DOHH2 (cell line): ENCODE measurements around the gene OGFOD3.

ENCODE experiments used
- H3F3A ChIP-seq: fragments of 200-600 bp; sonication (generic), shearing (Covaris generic); 2 replicates; pipeline ENCODE4 v1.6.0; 2016; ENCODE audit warnings: antibody characterized with exemption, mild to moderate bottlenecking; ENCODE audit not compliant: control insufficient read depth, insufficient read depth
- H3K27ac ChIP-seq: fragments of 200-600 bp; sonication (generic); 2 replicates; pipeline ENCODE4 v1.5.1; 2014; ENCODE audit warnings: low read depth, mild to moderate bottlenecking, low read length, moderate library complexity
- H3K27me3 ChIP-seq: fragments of 200-600 bp; sonication (generic); 2 replicates; pipeline ENCODE4 v1.6.1; 2014; ENCODE audit warnings: mild to moderate bottlenecking, low read length, mixed read lengths; ENCODE audit not compliant: control insufficient read depth
- H3K36me3 ChIP-seq: fragments of 200-600 bp; sonication (generic); 2 replicates; pipeline ENCODE4 v1.6.1; 2014; ENCODE audit warnings: mild to moderate bottlenecking, low read length, moderate library complexity, mixed read lengths; ENCODE audit not compliant: control insufficient read depth
- H3K4me1 ChIP-seq: fragments of 200-600 bp; sonication (generic); 2 replicates; pipeline ENCODE4 v1.6.1; 2014; ENCODE audit warnings: mild to moderate bottlenecking, low read length, mixed read lengths; ENCODE audit not compliant: control insufficient read depth
- H3K4me2 ChIP-seq: fragments of 200-600 bp; sonication (generic); 2 replicates; pipeline ENCODE4 v1.6.0; 2014; ENCODE audit warnings: mild to moderate bottlenecking, low read length, moderate library complexity
- H3K4me3 ChIP-seq: fragments of 200-600 bp; sonication (generic); 2 replicates; pipeline ENCODE4 v1.5.1; 2014; ENCODE audit warnings: mild to moderate bottlenecking, low read length, mixed read lengths
- H3K79me2 ChIP-seq: fragments of 200-600 bp; sonication (generic); 2 replicates; pipeline ENCODE4 v1.6.1; 2014; ENCODE audit warnings: mild to moderate bottlenecking, low read length, mixed read lengths; ENCODE audit not compliant: control insufficient read depth
- H3K9me2 ChIP-seq: fragments of 200-600 bp; sonication (generic); replicated peaks from 2 replicates; pipeline ENCODE4 v1.6.1; 2014; ENCODE audit warnings: mild to moderate bottlenecking, low read length, mixed read lengths; ENCODE audit not compliant: control insufficient read depth
- H3K9me3 ChIP-seq: fragments of 200-600 bp; sonication (generic); 2 replicates; pipeline ENCODE4 v1.6.1; 2014; ENCODE audit warnings: antibody characterized with exemption, low read length, mixed read lengths; ENCODE audit not compliant: control insufficient read depth, insufficient read depth
- H4K20me1 ChIP-seq: fragments of 200-600 bp; sonication (generic); 2 replicates; pipeline ENCODE4 v1.6.0; 2014; ENCODE audit warnings: low read depth, mild to moderate bottlenecking, antibody characterized with exemption, low read length, moderate library complexity; ENCODE audit not compliant: control insufficient read depth, insufficient read depth
- CTCF ChIP-seq: fragments of 200-600 bp; sonication (generic); IDR thresholded peaks from one replicate; pipeline ENCODE4 v1.5.1; 2014; ENCODE audit warnings: antibody characterized with exemption, mild to moderate bottlenecking, low read depth, low read length; ENCODE audit not compliant: poor library complexity, severe bottlenecking
- EZH2phosphoT487 ChIP-seq: fragments of 200-600 bp; sonication (generic); IDR thresholded peaks from 2 replicates; pipeline ENCODE4 v1.6.1; 2017; ENCODE audit warnings: borderline replicate concordance, mild to moderate bottlenecking, antibody characterized with exemption, low read length, moderate library complexity, mixed read lengths

OGFOD3 gene

DNA sequence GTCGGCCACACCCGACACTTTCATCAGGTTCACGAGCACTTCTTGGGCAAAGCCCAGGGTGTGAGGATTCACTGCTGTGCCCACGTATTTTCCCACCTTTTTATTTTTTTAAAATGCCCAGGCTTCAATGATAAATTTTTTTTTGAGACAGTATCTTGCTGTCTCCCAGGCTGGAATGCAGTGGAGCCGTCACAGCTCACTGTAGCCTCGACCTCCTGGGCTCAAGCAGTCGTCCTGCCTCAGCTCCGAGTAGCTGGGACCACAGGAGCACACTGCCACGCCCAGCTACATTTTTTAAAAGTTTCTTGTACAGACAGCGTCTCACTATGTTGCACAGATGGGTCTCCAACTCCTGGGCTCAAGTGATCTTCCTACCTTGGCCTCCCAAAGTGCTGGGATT, 29.0 kb downstream of the OGFOD3 start:
- H3K36me3 ChIP-seq: no peaks in the 10 kb centered on the region
- no peaks in the 10 kb centered on the region for H3K79me2 ChIP-seq
- no peak for TF ChIP-seq CTCF
- TF ChIP-seq EZH2phosphoT487: no peak
- no peak overlapping the region for H3K4me2 ChIP-seq
- H3K4me1 ChIP-seq: no peaks in the 10 kb centered on the region
- H3K4me3 ChIP-seq: no peak overlapping the region
- H3K9me3 ChIP-seq: no peaks in the 10 kb centered on the region
- H3F3A ChIP-seq: no peaks in the 10 kb centered on the region
- H3K27ac ChIP-seq: no peak overlapping the region
- no peaks in the 10 kb centered on the region for H4K20me1 ChIP-seq
- H3K27me3 ChIP-seq: no peaks in the 10 kb centered on the region
- H3K9me2 ChIP-seq: no peaks in the 10 kb centered on the region

DNA sequence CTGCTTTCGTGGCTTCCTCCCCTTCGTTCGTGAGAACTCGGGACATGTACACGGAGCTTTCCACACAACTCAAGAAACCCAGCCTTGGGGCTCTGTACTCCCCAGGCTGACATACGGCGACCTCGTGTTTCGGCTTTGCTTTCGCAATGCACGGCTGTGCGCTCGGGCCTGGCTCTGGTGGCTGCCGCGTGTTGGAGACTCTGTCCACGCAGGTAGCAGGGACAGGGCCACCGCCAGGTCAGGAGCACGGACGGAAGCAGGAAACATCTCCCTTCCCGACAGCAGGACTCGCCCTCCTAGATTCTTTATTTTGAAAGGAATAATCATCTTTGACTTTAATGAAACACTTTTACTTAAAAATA, 29.5 kb downstream of the OGFOD3 start:
- TF ChIP-seq EZH2phosphoT487 (no peak), CTCF (no peak)
- Histone ChIP-seq H3F3A (no peaks in the 10 kb centered on the region), H3K79me2 (no peaks in the 10 kb centered on the region), H3K4me3 (no peak overlapping the region), H4K20me1 (no peaks in the 10 kb centered on the region), H3K36me3 (no peaks in the 10 kb centered on the region), H3K4me1 (no peaks in the 10 kb centered on the region), H3K4me2 (no peak overlapping the region), H3K27me3 (no peaks in the 10 kb centered on the region), H3K9me3 (no peaks in the 10 kb centered on the region), H3K27ac (no peak overlapping the region), H3K9me2 (no peaks in the 10 kb centered on the region)

DNA sequence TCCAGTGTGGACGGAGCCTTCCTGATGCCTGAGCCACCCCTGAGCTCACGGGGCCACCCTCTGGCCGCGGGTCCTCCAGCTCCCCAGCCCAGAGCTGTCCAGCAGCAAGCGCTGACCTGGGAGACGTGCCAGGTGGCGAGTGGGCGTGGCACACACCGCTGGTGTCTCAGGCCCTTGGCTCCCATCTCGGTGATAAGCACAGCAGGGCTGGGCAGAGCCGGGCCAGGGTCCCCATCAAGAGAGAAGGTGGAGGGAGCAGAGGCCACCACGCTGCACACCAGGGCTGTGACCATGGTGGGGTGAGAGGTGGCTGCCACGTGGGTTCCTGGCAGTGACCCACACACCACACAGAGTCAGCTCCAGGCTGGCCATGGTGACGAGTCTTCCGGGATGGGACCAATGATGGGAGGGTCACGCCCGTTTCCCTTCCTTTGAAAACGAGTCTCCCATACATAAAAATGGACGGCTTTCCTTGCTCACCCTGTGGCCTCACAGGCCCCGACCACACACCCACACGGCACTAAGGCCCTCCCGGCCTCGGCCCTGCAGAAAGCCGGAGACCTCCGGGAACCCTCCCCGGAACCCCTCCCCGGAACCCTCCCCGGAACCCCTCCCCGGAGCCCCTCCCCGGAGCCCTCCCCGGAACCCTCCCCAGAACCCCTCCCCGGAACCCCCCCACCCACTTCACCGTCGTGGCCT, 30.0 kb downstream of the OGFOD3 start:
- Histone ChIP-seq H3F3A (no peaks in the 10 kb centered on the region), H3K9me2 (no peaks in the 10 kb centered on the region), H3K4me2 (no peak overlapping the region), H3K27me3 (no peaks in the 10 kb centered on the region), H3K4me1 (no peaks in the 10 kb centered on the region), H3K27ac (no peak overlapping the region), H3K79me2 (no peaks in the 10 kb centered on the region), H3K9me3 (no peaks in the 10 kb centered on the region), H3K36me3 (no peaks in the 10 kb centered on the region), H3K4me3 (no peak overlapping the region), H4K20me1 (no peaks in the 10 kb centered on the region)
- TF ChIP-seq CTCF (no peak), EZH2phosphoT487 (no peak)
